PFSK-1 (cell line): ENCODE measurements around the gene PTH1R.

Experiments
- FOXP2 ChIP-seq: optimal IDR thresholded peaks from 2 replicates; pipeline ENCODE3; 2011; ENCODE audit warnings: borderline replicate concordance, control low read depth, inconsistent platforms; ENCODE audit not compliant: insufficient read depth; ENCODE audit errors: extremely low read length, extremely low read depth
- POLR2AphosphoS5 ChIP-seq: IDR thresholded peaks from 2 replicates; pipeline ENCODE4 v1.6.1; 2012; ENCODE audit warnings: low read depth, mild to moderate bottlenecking, control low read depth, low read length, moderate library complexity
- REST ChIP-seq, 2 experiments: IDR thresholded peaks; 2 replicates each; pipeline versions ENCODE4 v1.6.1 to v1.8.0; 2011 to 2012; ENCODE audit warnings: low read depth in 2 of 2, low read length in 2 of 2, control low read depth in 1 of 2, inconsistent platforms in 1 of 2, mild to moderate bottlenecking in 1 of 2, moderate library complexity in 1 of 2; ENCODE audit not compliant: insufficient read depth in 1 of 2
- SIN3A ChIP-seq: IDR thresholded peaks from 2 replicates; pipeline ENCODE4 v1.6.1; 2012; ENCODE audit warnings: mild to moderate bottlenecking, low read length, moderate library complexity, borderline replicate concordance; ENCODE audit not compliant: insufficient read depth
- TAF1 ChIP-seq: IDR thresholded peaks from 2 replicates; pipeline ENCODE4 v1.6.1; 2012; ENCODE audit warnings: low read length, control low read depth, borderline replicate concordance; ENCODE audit not compliant: insufficient read depth

Gene PTH1R

GRCh38 chr3:46881596-46882376 lies 4.3 kb downstream of the PTH1R start:
- TF ChIP-seq REST (IDR thresholded peaks at IDR 0.05; ENCODE audit: insufficient read depth in 1 of 2, low read depth in 2 of 2, low read length in 2 of 2) (no peak), FOXP2 (no peak), SIN3A (no peak), POLR2AphosphoS5 (no peak), TAF1 (no peak)

GRCh38 chr3:46882377-46883053 lies 5.0 kb downstream of the PTH1R start:
- TF ChIP-seq POLR2AphosphoS5 (no peak), REST (IDR thresholded peaks at IDR 0.05; ENCODE audit: insufficient read depth in 1 of 2, low read depth in 2 of 2, low read length in 2 of 2) (no peak), SIN3A (no peak), FOXP2 (no peak), TAF1 (no peak)

- TF ChIP-seq SIN3A: no peak
Observed at GRCh38 chr3:46883054-46883829, 5.7 kb downstream of the PTH1R start.

- TF ChIP-seq REST (IDR thresholded peaks at IDR 0.05; ENCODE audit: insufficient read depth in 1 of 2, low read depth in 2 of 2, low read length in 2 of 2) (no peak), SIN3A (no peak), TAF1 (no peak), FOXP2 (no peak), POLR2AphosphoS5 (no peak)
Observed at GRCh38 chr3:46883830-46884185, 6.3 kb downstream of the PTH1R start.

GRCh38 chr3:46884427-46884826 lies 6.9 kb downstream of the PTH1R start:
- TF ChIP-seq SIN3A (no peak), TAF1 (no peak), FOXP2 (no peak), POLR2AphosphoS5 (no peak), REST (IDR thresholded peaks at IDR 0.05; ENCODE audit: insufficient read depth in 1 of 2, low read depth in 2 of 2, low read length in 2 of 2) (no peak)
